GM18858 (cell line): ENCODE results near the gene LIME1.

Source experiments
- ATAC-seq: cut with Tn5 transposase; IDR thresholded peaks from one replicate; pipeline ENCODE4 v1.9.1; 2021; ENCODE audit not compliant: unreplicated experiment

LIME1 gene

DNA sequence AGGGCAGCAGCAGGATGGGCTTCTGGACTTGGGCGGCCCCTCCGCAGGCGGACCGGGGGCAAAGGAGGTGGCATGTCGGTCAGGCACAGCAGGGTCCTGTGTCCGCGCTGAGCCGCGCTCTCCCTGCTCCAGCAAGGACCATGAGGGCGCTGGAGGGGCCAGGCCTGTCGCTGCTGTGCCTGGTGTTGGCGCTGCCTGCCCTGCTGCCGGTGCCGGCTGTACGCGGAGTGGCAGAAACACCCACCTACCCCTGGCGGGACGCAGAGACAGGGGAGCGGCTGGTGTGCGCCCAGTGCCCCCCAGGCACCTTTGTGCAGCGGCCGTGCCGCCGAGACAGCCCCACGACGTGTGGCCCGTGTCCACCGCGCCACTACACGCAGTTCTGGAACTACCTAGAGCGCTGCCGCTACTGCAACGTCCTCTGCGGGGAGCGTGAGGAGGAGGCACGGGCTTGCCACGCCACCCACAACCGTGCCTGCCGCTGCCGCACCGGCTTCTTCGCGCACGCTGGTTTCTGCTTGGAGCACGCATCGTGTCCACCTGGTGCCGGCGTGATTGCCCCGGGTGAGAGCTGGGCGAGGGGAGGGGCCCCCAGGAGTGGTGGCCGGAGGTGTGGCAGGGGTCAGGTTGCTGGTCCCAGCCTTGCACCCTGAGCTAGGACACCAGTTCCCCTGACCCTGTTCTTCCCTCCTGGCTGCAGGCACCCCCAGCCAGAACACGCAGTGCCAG, 39.7 kb upstream of the LIME1 start, which contains the start of gene TNFRSF6B:
Gene TNFRSF6B, plus strand, starts transcription at position 25 of the 729 bp plus-strand sequence. Its CDS starts 116 bp downstream, at position 141.
- no peak for ATAC-seq

DNA sequence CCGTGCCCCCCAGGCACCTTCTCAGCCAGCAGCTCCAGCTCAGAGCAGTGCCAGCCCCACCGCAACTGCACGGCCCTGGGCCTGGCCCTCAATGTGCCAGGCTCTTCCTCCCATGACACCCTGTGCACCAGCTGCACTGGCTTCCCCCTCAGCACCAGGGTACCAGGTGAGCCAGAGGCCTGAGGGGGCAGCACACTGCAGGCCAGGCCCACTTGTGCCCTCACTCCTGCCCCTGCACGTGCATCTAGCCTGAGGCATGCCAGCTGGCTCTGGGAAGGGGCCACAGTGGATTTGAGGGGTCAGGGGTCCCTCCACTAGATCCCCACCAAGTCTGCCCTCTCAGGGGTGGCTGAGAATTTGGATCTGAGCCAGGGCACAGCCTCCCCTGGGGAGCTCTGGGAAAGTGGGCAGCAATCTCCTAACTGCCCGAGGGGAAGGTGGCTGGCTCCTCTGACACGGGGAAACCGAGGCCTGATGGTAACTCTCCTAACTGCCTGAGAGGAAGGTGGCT, 39.1 kb upstream of the LIME1 start:
- ATAC-seq = no peak

DNA sequence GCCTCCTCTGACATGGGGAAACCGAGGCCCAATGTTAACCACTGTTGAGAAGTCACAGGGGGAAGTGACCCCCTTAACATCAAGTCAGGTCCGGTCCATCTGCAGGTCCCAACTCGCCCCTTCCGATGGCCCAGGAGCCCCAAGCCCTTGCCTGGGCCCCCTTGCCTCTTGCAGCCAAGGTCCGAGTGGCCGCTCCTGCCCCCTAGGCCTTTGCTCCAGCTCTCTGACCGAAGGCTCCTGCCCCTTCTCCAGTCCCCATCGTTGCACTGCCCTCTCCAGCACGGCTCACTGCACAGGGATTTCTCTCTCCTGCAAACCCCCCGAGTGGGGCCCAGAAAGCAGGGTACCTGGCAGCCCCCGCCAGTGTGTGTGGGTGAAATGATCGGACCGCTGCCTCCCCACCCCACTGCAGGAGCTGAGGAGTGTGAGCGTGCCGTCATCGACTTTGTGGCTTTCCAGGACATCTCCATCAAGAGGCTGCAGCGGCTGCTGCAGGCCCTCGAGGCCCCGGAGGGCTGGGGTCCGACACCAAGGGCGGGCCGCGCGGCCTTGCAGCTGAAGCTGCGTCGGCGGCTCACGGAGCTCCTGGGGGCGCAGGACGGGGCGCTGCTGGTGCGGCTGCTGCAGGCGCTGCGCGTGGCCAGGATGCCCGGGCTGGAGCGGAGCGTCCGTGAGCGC, 38.5 kb upstream of the LIME1 start:
- ATAC-seq = no peak

DNA sequence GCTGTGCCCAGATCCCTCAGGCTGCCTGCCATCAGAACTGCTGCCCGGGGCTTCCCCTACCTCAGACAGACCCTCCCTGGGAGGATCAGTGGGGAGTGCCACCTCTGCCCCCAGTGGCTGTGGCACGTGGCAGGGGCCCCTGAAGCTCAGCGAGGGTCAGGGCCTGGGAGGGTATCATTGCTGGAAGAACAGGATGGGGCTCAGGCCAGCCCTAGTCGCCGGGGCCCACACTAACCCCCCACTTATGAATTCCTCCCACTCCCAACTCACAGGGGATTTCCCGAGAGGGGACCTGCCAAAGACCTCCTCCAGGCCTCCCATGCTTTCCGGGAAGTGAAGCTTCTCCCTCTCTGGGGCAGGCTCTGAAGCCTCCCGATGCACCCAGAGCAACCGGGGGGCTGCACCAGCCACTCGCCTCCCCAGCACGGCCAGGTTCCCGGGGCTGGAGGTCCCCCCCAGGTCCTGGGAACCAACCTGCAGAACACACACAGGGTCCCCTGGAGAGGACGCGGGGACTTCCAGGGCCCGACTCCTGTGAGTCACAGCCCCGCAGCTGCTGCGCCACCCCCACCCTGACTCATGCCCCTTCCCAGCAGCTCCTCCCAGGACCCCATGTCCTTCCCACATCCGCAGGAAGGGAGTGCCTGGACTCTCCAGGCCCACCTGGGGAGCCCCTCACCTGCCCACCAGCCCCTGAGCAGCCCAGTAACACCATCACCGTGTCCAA, 37.6 kb upstream of the LIME1 start:
- no peak for ATAC-seq

DNA sequence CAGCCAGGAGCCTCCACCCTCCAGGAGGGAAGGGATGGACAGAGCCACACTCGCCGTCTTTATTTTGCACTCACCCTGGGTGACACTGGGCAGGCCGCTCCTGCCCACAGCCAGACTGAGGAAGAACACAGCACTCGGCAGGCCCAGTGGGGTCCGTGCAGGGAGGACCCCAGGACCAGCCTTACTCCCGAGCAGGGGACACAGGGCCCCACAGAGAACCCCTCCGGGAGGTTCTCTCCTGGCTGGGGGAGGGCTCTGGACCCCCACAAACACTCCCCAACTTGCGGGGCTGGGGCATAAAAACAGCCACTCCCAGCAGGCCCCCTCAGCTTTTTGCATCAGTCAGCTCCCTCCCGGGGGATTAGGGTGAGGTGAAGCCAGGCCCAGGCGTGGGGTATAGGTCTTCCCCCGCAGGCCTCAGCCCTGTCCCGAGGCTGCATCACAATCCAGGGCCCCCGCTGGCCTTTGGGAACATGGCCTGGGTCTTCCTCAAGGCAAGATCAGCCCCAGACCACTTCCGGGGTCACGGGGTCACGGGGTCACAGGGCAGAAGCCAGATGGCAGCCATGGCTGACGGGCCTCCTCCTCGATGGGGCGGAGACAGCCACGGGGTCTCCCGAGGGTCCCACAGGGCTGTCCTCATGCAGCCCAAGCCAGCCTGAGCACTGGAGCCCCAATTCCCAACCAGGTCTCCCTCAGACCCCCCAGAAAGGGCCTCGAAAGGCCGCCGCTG, 36.8 kb upstream of the LIME1 start:
- ATAC-seq = no peak

DNA sequence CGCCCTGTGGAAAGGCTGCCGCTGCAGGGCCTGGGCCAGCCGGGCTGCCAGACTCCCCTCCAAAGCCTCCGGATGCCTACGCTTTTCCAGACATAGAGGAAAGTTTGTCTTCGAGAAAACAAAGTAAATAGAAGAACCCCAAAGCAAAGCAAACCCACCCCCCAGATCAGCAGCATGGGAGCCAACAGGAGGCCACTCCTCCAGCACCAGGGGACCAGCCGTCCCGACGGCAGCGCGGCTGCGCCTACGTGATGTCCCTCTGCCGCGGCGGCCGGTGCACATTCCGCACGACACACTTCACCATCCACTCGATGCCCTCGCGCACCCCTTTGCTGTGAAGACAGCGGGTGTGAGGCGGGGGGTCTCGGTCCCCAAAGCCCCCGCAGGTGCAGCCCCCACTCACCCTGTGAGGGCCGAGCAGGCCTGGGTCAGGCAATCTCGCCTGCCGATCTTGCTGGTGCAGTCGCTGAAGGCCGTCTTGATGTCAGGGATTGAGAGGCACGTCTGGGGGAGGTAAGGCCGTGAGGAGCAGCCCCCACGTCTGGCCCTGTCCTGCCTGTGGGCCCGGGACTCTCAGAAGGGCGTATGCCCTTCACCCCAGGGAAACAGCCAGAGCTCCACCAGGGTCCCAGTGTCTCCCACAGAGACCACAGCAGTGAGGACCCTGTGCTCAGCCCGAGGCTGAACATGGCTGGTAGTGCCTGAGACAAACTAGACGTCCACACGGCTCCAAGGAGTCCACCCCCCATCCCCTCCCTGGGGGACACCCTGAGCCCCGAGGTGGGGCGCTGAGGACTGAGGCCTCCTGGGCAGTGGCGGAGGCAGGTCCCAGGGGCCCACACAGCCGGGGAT, 36.0 kb upstream of the LIME1 start:
- ATAC-seq = no peak

DNA sequence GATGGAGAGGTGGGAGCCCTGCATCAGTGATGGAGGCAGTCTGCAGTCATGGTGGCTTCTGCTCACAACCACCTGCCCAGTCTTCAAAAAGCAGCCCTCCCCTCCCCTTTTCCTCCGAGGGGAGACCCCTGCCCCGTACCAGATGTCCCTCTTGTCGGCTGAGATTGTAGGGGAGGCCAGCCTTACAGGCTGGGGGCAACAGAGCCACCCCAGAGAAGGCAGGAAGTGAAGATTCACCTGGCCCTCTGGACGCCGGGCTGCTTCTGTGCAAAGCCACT, 35.5 kb upstream of the LIME1 start:
- no peak for ATAC-seq

DNA sequence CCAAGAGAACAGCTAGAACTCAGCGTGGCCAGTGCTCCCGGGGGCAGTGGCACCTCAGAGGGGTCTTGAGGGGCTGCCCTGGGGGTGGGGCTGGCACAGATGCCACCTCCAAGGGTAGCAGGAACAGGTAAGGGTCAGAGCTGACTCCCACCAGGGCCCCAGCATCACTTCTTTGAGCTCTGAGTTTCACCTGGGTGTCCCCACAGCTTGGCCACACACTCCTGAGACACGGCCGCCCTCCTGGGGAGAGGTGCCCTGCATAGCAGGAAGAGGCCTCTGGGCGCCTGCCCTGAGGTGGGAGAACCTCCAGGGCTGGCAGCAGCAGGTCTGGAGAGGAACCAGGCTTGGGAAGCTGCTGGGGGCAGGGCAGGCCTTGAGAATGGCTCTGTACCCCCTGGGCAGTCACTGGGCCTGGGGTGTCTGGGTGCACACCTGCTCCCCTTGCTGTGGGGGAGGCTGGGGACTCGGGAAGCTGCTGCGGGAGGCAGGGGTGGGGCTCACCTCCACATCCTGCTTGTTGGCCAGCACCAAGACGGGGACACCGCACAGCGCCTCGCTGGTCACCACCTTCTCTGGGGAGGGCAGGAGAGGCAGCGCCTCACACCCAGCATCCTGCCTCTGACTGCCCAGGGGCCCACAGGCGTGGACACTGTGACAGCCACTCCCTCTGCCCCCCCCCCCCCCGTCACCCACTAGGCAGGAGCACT, 35.0 kb upstream of the LIME1 start:
- no peak for ATAC-seq

DNA sequence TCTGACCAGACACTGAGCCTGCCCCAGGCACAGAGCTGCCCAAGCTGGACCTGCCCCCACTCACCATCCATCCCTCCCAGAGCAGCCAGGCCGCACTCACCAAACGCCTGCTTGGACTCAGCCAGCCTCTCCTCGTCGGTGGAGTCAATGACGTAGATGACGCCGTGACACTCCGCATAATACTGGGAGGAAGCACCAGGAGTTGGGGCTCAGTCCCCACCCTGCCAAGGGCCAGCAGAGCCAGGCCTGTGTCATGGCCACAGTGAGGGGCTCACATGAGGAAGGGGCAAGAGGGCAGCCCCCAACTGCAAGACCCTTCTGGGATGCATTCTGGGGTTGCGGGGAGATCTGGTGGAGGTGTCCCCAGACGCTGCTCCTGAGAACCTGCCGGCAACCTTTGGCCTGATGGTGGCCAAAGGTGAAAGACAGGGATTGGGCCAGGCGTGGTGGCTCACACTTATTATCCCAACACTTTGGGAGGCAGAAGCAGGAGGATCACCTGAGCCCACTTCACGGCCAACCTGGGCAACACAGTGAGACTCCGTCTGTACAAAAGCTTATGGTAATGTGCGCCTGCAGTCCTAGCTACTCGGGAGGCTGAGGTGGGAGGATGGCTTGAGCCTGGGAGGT, 34.3 kb upstream of the LIME1 start:
- no peak for ATAC-seq

DNA sequence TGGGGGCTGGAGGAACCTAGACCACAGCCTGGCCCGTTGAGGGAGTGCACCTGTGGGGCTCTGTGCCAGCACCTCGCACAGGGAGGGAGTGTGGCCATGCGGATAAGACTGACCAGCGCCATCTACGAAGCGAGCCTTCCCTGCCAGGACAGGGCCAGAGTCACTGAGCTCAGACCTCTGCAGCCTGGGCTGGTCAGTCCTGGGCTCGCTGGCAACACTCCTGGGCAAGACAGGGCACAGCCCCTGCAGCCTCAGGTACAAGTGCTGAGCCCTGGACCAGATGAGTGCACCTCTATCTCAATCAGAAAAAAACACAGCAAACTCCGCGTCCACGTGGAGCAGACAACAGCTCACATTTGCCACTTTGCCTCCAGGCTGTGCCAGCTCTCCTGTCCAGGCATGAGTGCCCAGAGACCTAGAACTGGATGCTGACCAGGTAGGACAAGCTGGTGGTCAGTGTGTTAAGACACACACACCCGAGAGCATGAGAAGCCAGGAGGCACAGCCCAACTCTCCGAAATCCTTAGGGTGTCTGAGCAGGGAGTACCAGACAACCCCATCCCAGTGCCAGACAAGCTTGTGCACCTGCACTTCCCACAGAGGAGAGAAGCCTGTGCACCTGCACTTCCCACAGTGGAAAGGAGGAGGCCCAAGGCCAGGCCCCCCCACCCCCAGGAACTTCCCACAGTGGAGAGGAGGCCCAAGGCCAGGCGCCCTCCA, 33.6 kb upstream of the LIME1 start:
- no peak for ATAC-seq

DNA sequence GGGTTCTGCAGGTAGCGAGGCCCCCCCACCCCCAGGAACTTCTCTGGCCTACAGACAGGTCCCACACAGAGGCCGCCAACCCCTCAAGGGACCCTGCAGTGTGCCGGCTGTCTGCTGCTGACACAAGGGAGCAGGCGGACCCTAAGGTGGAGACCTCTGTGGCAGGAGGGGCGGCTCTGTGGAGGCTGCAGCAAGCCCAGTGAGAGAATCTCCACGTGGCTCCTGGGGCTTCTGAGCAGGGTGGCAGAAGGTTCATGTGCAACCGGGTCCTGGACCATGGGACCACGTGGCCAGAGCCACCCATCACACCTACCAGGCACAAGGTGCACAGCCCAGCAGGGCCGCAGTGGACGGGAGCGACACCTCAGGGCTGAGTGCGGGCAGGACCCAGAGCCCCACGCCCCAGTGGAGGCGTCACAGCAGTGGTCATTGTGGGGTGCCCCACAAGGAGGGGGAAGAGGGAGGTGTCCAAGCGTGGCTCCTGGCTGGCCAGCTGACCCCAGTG, 32.9 kb upstream of the LIME1 start:
- no peak for ATAC-seq

DNA sequence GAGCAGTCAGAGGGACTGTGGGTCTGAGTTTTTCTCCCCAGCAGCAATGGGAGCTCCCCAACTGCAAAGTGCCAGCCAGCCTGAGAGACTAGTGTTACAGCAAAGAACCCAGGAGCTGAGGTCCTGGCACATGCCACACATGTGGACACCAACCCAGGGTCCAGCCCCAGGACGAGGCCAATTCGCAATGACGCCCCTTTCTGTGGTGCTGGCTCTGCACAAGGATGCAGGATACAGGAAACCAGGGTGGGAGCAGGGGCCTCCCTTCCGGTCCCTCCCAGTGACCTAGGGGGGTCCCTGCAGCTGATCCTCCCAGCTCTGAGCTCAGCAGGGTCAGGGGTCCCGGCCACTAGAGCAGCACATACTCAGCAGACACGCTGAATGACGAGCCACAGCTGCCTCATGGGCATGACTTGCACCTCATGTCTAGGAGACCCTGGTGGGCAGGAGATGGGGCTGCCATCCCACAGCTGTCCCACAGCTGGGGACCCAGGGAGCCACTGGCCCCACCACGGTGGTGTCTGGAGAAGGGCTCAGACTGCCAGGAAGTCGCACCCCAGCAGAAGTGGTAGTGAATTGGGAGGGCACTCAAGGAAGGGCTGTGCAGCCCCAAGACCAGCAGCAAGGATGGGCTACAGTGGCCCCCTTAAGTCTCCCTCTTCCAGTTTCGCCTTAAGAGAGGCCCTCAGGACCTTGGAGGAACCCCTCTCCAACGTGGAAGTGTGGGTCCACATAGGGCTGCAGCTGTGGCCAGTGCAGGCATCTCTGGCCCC, 32.3 kb upstream of the LIME1 start:
- ATAC-seq = no peak

DNA sequence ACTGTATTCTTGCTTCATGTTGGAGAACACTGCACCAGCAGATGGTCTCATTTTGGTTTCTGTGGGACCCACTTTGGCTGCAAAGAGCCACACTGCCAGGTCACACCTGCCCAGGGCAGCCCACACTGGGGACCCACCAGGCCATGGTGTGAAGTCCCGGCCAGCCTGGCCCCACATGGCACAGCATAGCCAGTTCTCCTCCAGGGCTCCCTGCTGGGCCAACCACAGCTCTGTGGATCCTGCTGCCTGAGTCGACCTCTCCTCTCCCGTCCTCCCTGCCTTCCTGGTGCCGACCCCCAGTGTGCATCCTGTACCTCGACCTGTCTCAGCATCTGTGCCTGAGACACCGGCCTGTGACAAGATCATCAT, 31.7 kb upstream of the LIME1 start:
- ATAC-seq = no peak

DNA sequence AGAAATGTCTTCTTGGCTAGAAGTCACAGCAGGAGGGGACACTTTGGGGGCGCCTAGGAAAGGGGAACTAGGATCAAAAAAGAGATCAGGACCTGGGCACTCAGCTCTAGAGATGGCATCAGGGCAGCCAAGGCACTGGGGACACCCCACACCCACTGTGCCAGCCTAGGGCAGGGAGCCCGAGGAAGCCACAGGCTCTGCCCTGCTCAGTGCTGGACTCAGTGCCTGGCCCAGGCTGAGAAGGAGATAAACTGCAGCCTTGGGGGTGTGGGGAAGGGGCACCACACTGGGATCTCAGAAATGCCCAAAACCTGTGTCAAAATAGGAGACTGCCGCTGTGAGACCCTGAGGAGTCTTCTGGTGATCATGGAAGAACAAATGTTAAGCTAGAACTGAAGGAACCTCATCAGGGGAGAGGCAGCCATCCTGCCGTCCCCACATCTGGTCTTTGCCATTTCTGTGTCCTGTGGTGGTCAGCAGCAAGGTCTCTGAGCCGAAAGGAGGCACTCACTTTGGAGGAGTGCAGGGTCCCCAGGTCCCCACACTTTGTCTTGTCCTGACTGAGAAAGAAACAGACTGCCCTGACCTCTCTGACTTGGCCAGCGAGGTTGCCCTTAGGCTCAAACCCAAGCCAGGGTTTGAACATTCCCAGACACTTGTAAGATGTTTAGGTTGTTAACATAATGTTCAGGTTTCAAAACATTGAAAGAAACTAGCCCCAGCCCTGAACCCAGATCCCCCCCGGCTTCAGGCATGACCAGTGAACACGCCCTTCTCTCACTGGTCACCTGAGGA, 31.0 kb upstream of the LIME1 start:
- no peak for ATAC-seq

DNA sequence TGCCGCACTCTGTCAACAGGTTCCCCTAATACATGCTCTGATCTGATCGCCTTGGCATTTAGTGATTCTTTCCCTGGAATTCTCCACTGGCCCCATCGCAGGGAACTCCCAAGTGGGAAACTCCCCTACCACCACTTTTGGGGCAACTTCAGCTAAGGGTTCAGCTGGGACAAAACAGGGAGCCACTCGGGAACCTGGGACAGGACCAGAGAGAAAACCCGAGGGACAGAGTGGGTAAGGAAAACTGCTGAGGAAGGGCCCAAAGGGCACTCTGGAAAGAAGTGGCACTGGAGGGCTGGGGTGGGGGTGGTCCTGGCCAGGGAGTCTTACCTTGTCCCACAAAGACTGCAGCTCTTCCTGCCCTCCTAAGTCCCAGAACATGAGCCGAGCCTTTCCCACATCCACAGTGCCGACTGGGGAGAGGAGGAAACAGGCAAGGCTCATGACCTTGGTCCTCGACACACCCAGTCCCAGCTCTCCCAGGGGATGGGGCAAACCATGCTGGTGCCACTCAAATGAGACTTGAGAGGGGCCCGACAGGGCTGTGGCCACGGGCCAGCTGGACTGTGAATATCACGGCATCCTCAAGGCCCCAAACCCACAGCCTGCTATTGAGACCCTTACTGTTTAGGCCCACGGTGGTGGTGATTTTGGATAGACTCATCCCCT, 30.3 kb upstream of the LIME1 start:
- no peak for ATAC-seq

DNA sequence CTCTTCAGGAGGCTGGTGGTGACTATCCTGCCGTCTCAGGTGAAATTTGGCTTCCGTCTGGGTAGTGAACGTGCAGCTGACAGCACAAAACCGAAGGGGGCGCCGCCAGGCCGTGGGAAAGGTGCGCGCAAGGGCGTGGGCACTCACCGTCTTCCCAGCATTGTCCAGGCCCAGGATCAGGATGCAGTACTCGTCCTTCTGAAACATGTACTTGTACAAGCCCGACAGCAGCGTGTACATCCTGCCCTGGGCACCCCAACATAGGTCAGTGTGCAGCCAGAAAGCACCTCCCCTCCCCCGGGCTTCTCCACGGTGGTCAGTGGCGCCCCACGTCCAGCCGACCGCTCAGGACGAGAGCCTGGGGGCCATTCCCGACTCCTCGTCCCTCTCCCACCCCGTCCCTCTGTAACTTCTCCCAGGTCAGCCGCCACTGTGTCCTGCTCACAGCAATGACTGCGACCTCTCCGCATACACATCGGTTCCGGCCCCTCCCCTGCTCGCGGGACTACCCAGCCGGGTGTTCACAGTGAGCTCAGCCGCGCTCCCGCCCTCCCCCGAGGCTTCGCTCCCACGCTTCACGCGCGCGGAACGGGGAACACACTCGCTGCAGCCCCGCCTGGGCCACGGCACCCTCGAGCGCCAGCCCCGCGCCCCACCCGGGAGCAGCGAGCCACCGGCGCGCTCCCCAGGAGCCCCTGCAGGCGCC, 29.5 kb upstream of the LIME1 start:
- no peak for ATAC-seq
